HCT116 (cell line): ENCODE data around the gene BCAR3. TPM values are rescaled to one million over a fixed set of nuclear protein-coding genes. Genes with fewer than 3 reads are reported as not detected.

Source experiments
- ATAC-seq: fragments of 200-7000 bp; cut with Tn5 transposase; 2 replicates; pipeline ENCODE4 v1.9.1; 2020; ENCODE audit warnings: mild to moderate bottlenecking, moderate library complexity
- BruUV-seq: library from RNA; stranded (reverse); fragments of 400-500 nt; replicated peaks from 2 replicates; lab custom pipeline; 2021; lab: Mats Ljungman, UMichigan
- CTCF ChIA-PET: fragments of 300-600 bp; sonication (Branson Sonifier 250); formaldehyde crosslinking; loops from one replicate; lab custom pipeline; 2021; ENCODE audit warnings: antibody characterized with exemption; lab: Charles Lee
- POLR2A ChIA-PET: fragments of 300-600, 350-600 bp; sonication (Branson Sonifier 250); formaldehyde crosslinking; loops from one replicate; lab custom pipeline; 2021; ENCODE audit warnings: antibody characterized with exemption; lab: Charles Lee
- RAD21 ChIA-PET, 2 experiments: fragments of 300-600 bp; sonication (Branson Sonifier 250); formaldehyde crosslinking; loops; one replicate each; lab custom pipeline; 2023; ENCODE audit warnings: low total read pairs in 2 of 2; ENCODE audit not compliant: uncharacterized antibody in 2 of 2, unreplicated experiment in 2 of 2, low non-redundant PET in 1 of 2; lab: Charles Lee
- DNase-seq: peaks from one replicate; pipeline ENCODE4 v3.0.0-alpha.2; 2010; ENCODE audit warnings: low read depth, low spot score
- H2AFZ ChIP-seq: fragments of 200-600 bp; shearing (Covaris generic), sonication (generic); 2 replicates; pipeline ENCODE4 v1.6.1; 2017; ENCODE audit warnings: low read depth, mixed run types, mixed read lengths, antibody characterized with exemption, low read length; ENCODE audit not compliant: poor library complexity, severe bottlenecking
- H3K27ac ChIP-seq: 2 replicates; pipeline ENCODE4 v1.5.1; 2012; ENCODE audit warnings: low read depth, low read length
- H3K27me3 ChIP-seq: fragments of 200-600 bp; sonication (generic); 2 replicates; pipeline ENCODE4 v1.6.1; 2016; ENCODE audit warnings: mixed run types, low read length, mixed read lengths; ENCODE audit not compliant: insufficient read depth
- H3K36me3 ChIP-seq, 2 experiments: fragments of 200-500 bp in 1 of 2; fragments of 200-600 bp in 1 of 2; sonication (Bioruptor generic) in 1 of 2; sonication (generic) in 1 of 2; 2 replicates each; pipeline versions ENCODE4 v1.5.1 to v1.6.1; 2014 to 2016; ENCODE audit warnings: low read length in 2 of 2, inconsistent platforms in 1 of 2, mixed read lengths in 1 of 2, mixed run types in 1 of 2; ENCODE audit not compliant: insufficient read depth in 2 of 2, control insufficient read depth in 1 of 2
- H3K4me1 ChIP-seq, 2 experiments: fragments of 200-600 bp in 1 of 2; sonication (generic) in 1 of 2; 2 replicates each; pipeline versions ENCODE4 v1.5.1 to v1.6.1; 2012 to 2017; ENCODE audit warnings: low read length in 2 of 2, inconsistent platforms in 1 of 2, mild to moderate bottlenecking in 1 of 2, mixed read lengths in 1 of 2, mixed run types in 1 of 2, moderate library complexity in 1 of 2; ENCODE audit not compliant: insufficient read depth in 2 of 2, control insufficient read depth in 1 of 2
- H3K4me2 ChIP-seq: fragments of 200-600 bp; sonication (generic); 2 replicates; pipeline ENCODE4 v1.6.1; 2017; ENCODE audit warnings: mixed run types, low read length, mixed read lengths
- H3K4me3 ChIP-seq, 2 experiments: fragments of 200-600 bp in 1 of 2; sonication (generic) in 1 of 2; replicated peaks in 1 of 2; 2 replicates each; pipeline ENCODE4 v1.5.1; 2011 to 2016; ENCODE audit warnings: low read length in 2 of 2, control low read depth in 1 of 2, low read depth in 1 of 2, mild to moderate bottlenecking in 1 of 2, mixed read lengths in 1 of 2, mixed run types in 1 of 2
- H3K79me2 ChIP-seq: fragments of 200-600 bp; sonication (generic); 2 replicates; pipeline ENCODE4 v1.6.1; 2017; ENCODE audit warnings: mild to moderate bottlenecking, mixed run types, low read length, moderate library complexity, mixed read lengths; ENCODE audit not compliant: insufficient read depth
- H3K9ac ChIP-seq: fragments of 200-600 bp; sonication (generic); 2 replicates; pipeline ENCODE4 v1.6.1; 2016; ENCODE audit warnings: low read length, mixed read lengths
- H3K9me2 ChIP-seq: fragments of 200-600 bp; sonication (generic), shearing (Covaris generic); 2 replicates; pipeline ENCODE4 v1.6.1; 2017; ENCODE audit warnings: mixed run types, mild to moderate bottlenecking, moderate library complexity; ENCODE audit not compliant: insufficient read depth
- H3K9me3 ChIP-seq, 2 experiments: fragments of 200-500 bp in 1 of 2; fragments of 200-600 bp in 1 of 2; sonication (Bioruptor generic) in 1 of 2; sonication (generic) in 1 of 2; 2 replicates each; pipeline ENCODE4 v1.6.1; 2014 to 2017; ENCODE audit warnings: low read length in 2 of 2, mixed read lengths in 2 of 2, inconsistent platforms in 1 of 2, low read depth in 1 of 2, mild to moderate bottlenecking in 1 of 2, mixed run types in 1 of 2, moderate library complexity in 1 of 2; ENCODE audit not compliant: control insufficient read depth in 1 of 2, insufficient read depth in 1 of 2
- H4K20me1 ChIP-seq: fragments of 200-600 bp; sonication (generic), shearing (Covaris generic); 2 replicates; pipeline ENCODE4 v1.6.1; 2017; ENCODE audit warnings: mixed run types, mild to moderate bottlenecking, moderate library complexity; ENCODE audit not compliant: insufficient read depth
- EGR1 ChIP-seq: IDR thresholded peaks from 2 replicates; pipeline ENCODE4 v1.6.1; 2012; ENCODE audit warnings: low read depth
- POLR2A ChIP-seq: IDR thresholded peaks from 2 replicates; pipeline ENCODE4 v1.7.0; 2011; ENCODE audit warnings: borderline replicate concordance; ENCODE audit not compliant: insufficient read depth, insufficient read length; ENCODE audit errors: extremely low read depth
- POLR2AphosphoS5 ChIP-seq: IDR thresholded peaks from 2 replicates; pipeline ENCODE4 v1.6.1; 2011; ENCODE audit warnings: mild to moderate bottlenecking, low read depth, low read length, moderate library complexity
- SIN3A ChIP-seq: IDR thresholded peaks from 2 replicates; pipeline ENCODE4 v1.6.1; 2012; ENCODE audit warnings: low read depth
- SRF ChIP-seq: IDR thresholded peaks from 2 replicates; pipeline ENCODE4 v1.6.1; 2012; ENCODE audit warnings: low read depth
- intact Hi-C: fragments of 100-400 bp; cut with micrococcal nuclease; formaldehyde crosslinking; loops from 2 replicates; pipeline ENCODE4 v1.10.0; 2022
- total RNA-seq: library from RNA; stranded (reverse); gene quantifications from one replicate; pipeline ENCODE4 v1.2.1, GENCODE V29; 2021; ENCODE audit not compliant: unreplicated experiment

Gene BCAR3
- total RNA-seq, 1 experiment from 2014 or later = 24.5 TPM

DNA sequence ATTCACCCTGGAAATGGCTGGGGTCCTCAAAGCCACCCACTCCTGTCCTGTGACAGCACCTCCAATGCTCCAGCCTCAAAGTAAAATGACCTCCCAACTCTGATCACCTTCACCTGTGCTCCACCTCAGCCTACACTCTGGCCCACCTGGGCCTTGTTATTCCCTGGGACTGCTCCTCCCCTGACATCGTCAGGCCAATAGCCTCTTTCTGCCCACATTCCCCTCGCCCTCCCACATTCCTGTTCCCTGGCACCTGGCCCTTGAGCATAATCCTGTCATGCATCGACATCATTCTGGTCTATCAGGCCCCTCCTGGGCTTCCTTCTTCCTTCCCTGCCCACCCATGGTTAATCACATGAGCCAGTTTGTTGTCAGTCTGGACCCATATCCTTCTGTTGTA is 13.2 kb upstream of the BCAR3 start:
- peak overlapping the region; percentile 71 for H3K9ac ChIP-seq
- intact Hi-C loops = no loop called here
- no TSS peak for BruUV-seq
- POLR2A ChIA-PET = no interaction called here
- H3K9me2 ChIP-seq = no peaks in the 10 kb centered on the region
- RAD21 ChIA-PET = no interaction called here
- H3K4me1 ChIP-seq = peaks cover 39 to 95% of the 10 kb centered on the region in 2 experiments
- H3K79me2 ChIP-seq = no peaks in the 10 kb centered on the region
- peak overlapping the region in 1 of 2 experiments; percentile 45; a peak in 3 of 4 replicates for H3K4me3 ChIP-seq
- peak overlapping the region; percentile 80 for H3K27ac ChIP-seq
- DNase-seq (no peak), ATAC-seq (peak; percentile 18)
- no peak for TF ChIP-seq EGR1
- TF ChIP-seq POLR2AphosphoS5 = peak; percentile 48; the same call in 1 of the 2 replicates
- H4K20me1 ChIP-seq = no peaks in the 10 kb centered on the region
- H3K4me2 ChIP-seq = peak overlapping the region; percentile 74
- no peak overlapping the region for H2AFZ ChIP-seq
- CTCF ChIA-PET = no interaction called here
- H3K36me3 ChIP-seq = no peaks in the 10 kb centered on the region
- no peaks in the 10 kb centered on the region for H3K9me3 ChIP-seq
- H3K27me3 ChIP-seq = no peaks in the 10 kb centered on the region

- H3K4me3 ChIP-seq = peak overlapping the region; percentile 23 to 45
- no peak for DNase-seq
- CTCF ChIA-PET = interaction anchor here (1.4 kb wide), 1 partner anchor 65 kb away, joined by 3 read pairs; no protein-coding TSS in a partner anchor
- peak overlapping the region; percentile 74 for H3K4me2 ChIP-seq
- H3K27ac ChIP-seq = peak overlapping the region; percentile 80
- H2AFZ ChIP-seq = no peak overlapping the region
- no peaks in the 10 kb centered on the region for H4K20me1 ChIP-seq
- H3K36me3 ChIP-seq = no peaks in the 10 kb centered on the region
- H3K9me3 ChIP-seq = no peaks in the 10 kb centered on the region
- intact Hi-C loops = no loop called here
- H3K9ac ChIP-seq = peak overlapping the region; percentile 71
- TF ChIP-seq POLR2A = no peak
- TF ChIP-seq POLR2AphosphoS5 = peak; percentile 72
- TF ChIP-seq SIN3A = no peak
- TF ChIP-seq SRF = no peak
- TF ChIP-seq, all 23 proteins: peak for 1
- Histone ChIP-seq H3K79me2 (no peaks in the 10 kb centered on the region), H3K4me1 (peaks cover 39 to 92% of the 10 kb centered on the region in 2 experiments), H3K27me3 (no peaks in the 10 kb centered on the region), H3K9me2 (no peaks in the 10 kb centered on the region)
- no TSS peak for BruUV-seq
- RAD21 ChIA-PET = no interaction called here
- peak; percentile 27 for ATAC-seq
- POLR2A ChIA-PET = interaction anchor here (0.7 to 3.6 kb wide), 9 partner anchors 9 to 119 kb away, joined by 3 to 23 read pairs (median 6); partner anchors contain the start of gene BCAR3
Measured at GRCh38 chr1:93694039-93694438, 12.4 kb upstream of the BCAR3 start.
